RWPE1 (cell line): ENCODE results near the gene DMRTC2.

Experiments
- CTCF ChIA-PET: fragments of 350-600 bp; sonication (Branson Sonifier 250); formaldehyde crosslinking; extraction: SDS; loops from one replicate; lab custom pipeline; 2021; lab: Yijun Ruan, JAX
- POLR2A ChIA-PET: fragments of 400-600 bp; formaldehyde crosslinking; extraction: SDS; loops from one replicate; lab custom pipeline; 2020; ENCODE audit warnings: antibody characterized with exemption; ENCODE audit not compliant: low non-redundant PET; lab: Yijun Ruan, JAX
- DNase-seq: peaks from one replicate; pipeline ENCODE4 v3.0.0; 2012; ENCODE audit warnings: low spot score
- H3K27ac ChIP-seq: fragments of 450-650 bp; 2 replicates; pipeline ENCODE4 v1.5.1; 2017
- CTCF ChIP-seq: fragments of 450-650 bp; conservative IDR thresholded peaks from 2 replicates; pipeline ENCODE4 v1.5.1; 2017; ENCODE audit warnings: low read depth, mild to moderate bottlenecking

The DMRTC2 gene

DNA sequence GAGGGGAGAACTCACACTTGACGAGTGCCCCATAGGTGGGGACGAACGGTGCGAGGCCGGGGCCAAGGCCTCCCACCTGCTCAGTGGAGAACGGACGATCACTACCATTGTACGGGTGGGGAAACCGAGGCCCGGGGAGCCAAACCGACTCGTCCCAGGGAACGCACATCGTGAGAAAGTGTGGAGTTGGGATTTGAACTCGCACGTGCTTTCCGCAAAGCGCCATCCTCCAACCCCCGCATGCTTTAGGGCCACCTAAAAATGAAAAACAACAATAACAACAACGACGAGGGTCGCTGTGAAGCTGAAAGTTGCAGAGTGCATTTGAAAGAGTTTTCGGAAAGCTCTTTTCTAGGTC is 38.6 kb downstream of the DMRTC2 start:
- POLR2A ChIA-PET: no interaction called here
- DNase-seq: no peak
- TF ChIP-seq CTCF: no peak
- peak overlapping the region; percentile 91 for H3K27ac ChIP-seq
- CTCF ChIA-PET: interaction anchor here (1.0 to 2.7 kb wide), 2 partner anchors 10 to 24 kb away, joined by 3 to 6 read pairs; partner anchors contain the start of gene RPS19

DNA sequence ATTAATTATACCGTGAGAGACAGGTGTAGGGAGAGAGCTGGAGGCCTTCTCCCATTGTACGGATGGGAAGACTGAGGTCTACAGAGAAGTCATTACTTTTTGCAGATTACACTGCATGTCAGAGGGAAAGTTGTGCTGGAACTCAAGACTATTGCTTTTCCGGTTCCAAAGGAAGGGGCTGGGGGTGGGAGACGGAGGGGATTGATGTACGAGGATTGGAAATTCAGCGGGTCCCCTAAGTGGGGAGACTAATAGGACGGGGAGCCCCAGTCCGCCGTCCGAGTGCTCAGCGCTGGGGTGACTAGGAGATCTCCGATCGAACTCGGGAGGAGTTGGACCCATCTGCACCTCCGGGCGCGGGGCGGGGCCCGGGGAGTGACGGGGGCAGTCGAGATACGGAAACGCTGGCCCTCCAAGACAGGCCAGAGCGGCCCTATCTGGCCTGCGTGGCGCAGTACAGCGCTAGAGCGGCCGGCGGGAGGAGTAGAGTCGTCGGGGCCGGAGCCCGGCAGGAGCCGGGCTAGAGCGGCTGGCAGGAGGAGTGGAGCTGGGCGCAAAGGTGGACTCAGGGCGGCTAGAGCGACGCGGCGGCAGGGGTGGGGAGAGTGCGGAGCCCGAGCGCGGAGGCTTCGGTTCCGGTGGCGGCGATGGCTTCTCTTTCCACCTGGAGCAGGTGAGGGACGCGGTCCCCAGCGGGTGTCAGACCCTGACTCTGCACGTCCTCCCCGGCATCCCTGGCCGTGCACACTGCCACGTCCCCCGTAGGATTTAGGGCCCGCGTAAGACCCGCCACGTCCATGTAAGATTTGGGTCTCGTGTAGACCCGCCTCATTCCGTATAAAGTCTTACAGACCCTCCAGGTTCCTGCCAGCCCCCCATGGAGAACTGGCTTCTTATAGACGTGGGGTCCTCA is 39.2 kb downstream of the DMRTC2 start:
- POLR2A ChIA-PET: interaction anchor here (0.6 to 0.9 kb wide), 2 partner anchors 19 to 66 kb away, joined by 4 to 5 read pairs; no protein-coding TSS in a partner anchor
- TF ChIP-seq CTCF: no peak
- peak overlapping the region; percentile 91 for H3K27ac ChIP-seq
- CTCF ChIA-PET: interaction anchor here (1.0 to 2.7 kb wide), 2 partner anchors 11 to 24 kb away, joined by 3 to 6 read pairs; partner anchors contain the start of gene RPS19
- DNase-seq: peak; percentile 98

GRCh38 chr19:41886761-41887710 is 42.2 kb downstream of the DMRTC2 start:
- ChIA-PET CTCF (interaction anchor here (0.6 to 2.3 kb wide), 3 partner anchors 14 to 70 kb away, joined by 6 to 14 read pairs (median 8); no protein-coding TSS in a partner anchor), POLR2A (no interaction called here)
- TF ChIP-seq CTCF: no peak
- peak overlapping the region; percentile 91 for H3K27ac ChIP-seq
- DNase-seq: no peak

DNA sequence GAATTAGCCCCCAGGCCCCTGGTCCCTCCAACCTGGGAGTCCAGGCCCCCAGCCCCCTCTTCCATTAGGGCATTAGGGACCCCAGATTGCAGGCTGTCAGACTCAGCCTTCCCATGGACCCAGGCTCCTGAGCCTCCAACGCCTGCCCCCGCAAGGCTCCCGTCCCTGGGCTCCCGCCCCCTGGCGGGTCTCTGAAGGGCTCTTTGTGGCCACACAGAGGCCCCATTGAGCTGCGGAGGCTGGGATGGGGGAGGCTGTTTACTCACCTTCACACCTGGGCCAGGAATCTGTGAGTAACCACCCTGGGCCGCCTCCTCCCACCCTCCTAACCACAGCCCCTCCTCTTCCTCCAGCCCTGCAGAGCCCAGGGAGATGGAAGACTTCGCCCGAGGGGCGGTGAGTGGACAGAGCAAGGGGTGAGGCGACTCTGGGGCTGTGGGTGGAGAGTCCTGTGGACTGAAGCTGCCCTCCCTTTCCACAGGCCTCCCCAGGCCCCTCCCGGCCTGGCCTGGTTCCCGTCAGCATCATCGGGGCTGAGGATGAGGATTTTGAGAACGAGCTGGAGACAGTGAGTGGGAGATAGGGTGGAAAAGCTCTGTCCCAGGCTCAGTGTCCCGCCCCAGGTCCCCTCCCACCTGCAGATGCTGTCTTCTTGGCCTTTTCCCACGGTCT is 43.0 kb downstream of the DMRTC2 start:
- peak; percentile 96 for DNase-seq
- ChIA-PET CTCF (interaction anchor here (0.6 to 2.3 kb wide), 4 partner anchors 15 to 69 kb away, joined by 3 to 14 read pairs (median 4); no protein-coding TSS in a partner anchor), POLR2A (no interaction called here)
- peak overlapping the region; percentile 91 for H3K27ac ChIP-seq
- TF ChIP-seq CTCF: no peak

GRCh38 chr19:41888926-41889325 is 44.1 kb downstream of the DMRTC2 start:
- no peak for TF ChIP-seq CTCF
- no peak for DNase-seq
- H3K27ac ChIP-seq: peak overlapping the region; percentile 91
- ChIA-PET CTCF (no interaction called here), POLR2A (interaction anchor here (0.5 kb wide), 1 partner anchor 1463 kb away, joined by 3 read pairs; the partner anchor contains the start of gene SERTAD1)
